Bronchial epithelial cell (primary cell): ENCODE measurements around the gene SLC35E3. TPM values are rescaled to one million over a fixed set of nuclear protein-coding genes. Genes with fewer than 3 reads are reported as not detected.
"Not testable (repeated sequence)": the region's sequence is repeated elsewhere in the genome, so short reads cannot be mapped to it uniquely, and the experiment has no call there.

ENCODE experiments used
- DNase-seq: peaks from one replicate; pipeline ENCODE4 v3.0.0-alpha.2; 2010; ENCODE audit warnings: low read depth
- FAIRE-seq: peaks from 2 replicates; lab custom pipeline; 2011; peaks lifted over from hg19 to GRCh38; lab: Jason Lieb, UNC
- H3K27me3 ChIP-seq: 2 replicates; pipeline ENCODE4 v1.5.1; 2011; ENCODE audit warnings: low read length; ENCODE audit not compliant: control insufficient read depth, insufficient read depth
- H3K36me3 ChIP-seq: 2 replicates; pipeline ENCODE4 v1.5.1; 2011; ENCODE audit warnings: low read length; ENCODE audit not compliant: control insufficient read depth, insufficient read depth
- H3K4me3 ChIP-seq: 2 replicates; pipeline ENCODE4 v1.5.1; 2011; ENCODE audit warnings: mild to moderate bottlenecking, low read depth, low read length, control low read depth
- CTCF ChIP-seq: IDR thresholded peaks from 2 replicates; pipeline ENCODE4 v1.5.1; 2011; ENCODE audit warnings: mild to moderate bottlenecking, moderate library complexity, low read length, control low read depth, inconsistent platforms; ENCODE audit not compliant: insufficient read depth, severe bottlenecking
- total RNA-seq: library from RNA; depleted of rRNA; stranded (reverse); fragments of >200 nt; gene quantifications from 2 replicates; pipeline ENCODE4 v1.2.1, GENCODE V29; 2014

The SLC35E3 gene
- total RNA-seq, 1 donor from 2014 or later = 3.2 TPM

- TF ChIP-seq CTCF = peak; percentile 86
- peaks cover 4% of the 10 kb centered on the region for H3K36me3 ChIP-seq
- no peaks in the 10 kb centered on the region for H3K27me3 ChIP-seq
- DNase-seq (peak; percentile 69), FAIRE-seq (no peak)
- peak within 1 kb of the TSS; percentile 96 for H3K4me3 ChIP-seq
These were observed 61.8 kb downstream of the SLC35E3 start, which contains the start of gene MDM2 for GRCh38 chr12:68807576-68808387. MDM2 (plus strand) TSS chr12:68808177; CDS start chr12:68808478, 301 bp downstream.

GRCh38 chr12:68808388-68809189, 62.6 kb downstream of the SLC35E3 start:
- DNase-seq = peak; percentile 99
- Histone ChIP-seq H3K4me3 (peak overlapping the region; percentile 96), H3K27me3 (no peaks in the 10 kb centered on the region), H3K36me3 (peaks cover 4% of the 10 kb centered on the region)
- TF ChIP-seq CTCF = no peak
- no peak for FAIRE-seq

GRCh38 chr12:68809190-68810026, 63.4 kb downstream of the SLC35E3 start:
- Histone ChIP-seq H3K27me3 (no peaks in the 10 kb centered on the region), H3K36me3 (peaks cover 5% of the 10 kb centered on the region), H3K4me3 (peak overlapping the region; percentile 96)
- TF ChIP-seq CTCF = no peak
- DNase-seq (no peak), FAIRE-seq (no peak)

GRCh38 chr12:68810027-68810389, 64.0 kb downstream of the SLC35E3 start:
- FAIRE-seq, H3K27me3 ChIP-seq, H3K36me3 ChIP-seq, DNase-seq: not testable (repeated sequence)
- H3K4me3 ChIP-seq = peak overlapping the region; percentile 96

GRCh38 chr12:68811573-68811972, 65.6 kb downstream of the SLC35E3 start:
- not testable (repeated sequence) for H3K36me3 ChIP-seq, FAIRE-seq

GRCh38 chr12:68812553-68813241, 66.7 kb downstream of the SLC35E3 start:
- Histone ChIP-seq H3K27me3 (no peaks in the 10 kb centered on the region), H3K36me3 (peaks cover 6% of the 10 kb centered on the region), H3K4me3 (no peak overlapping the region)
- no peak for TF ChIP-seq CTCF
- no peak for DNase-seq
- FAIRE-seq = no peak

More at GRCh38 chr12:68811573-68811972, 65.6 kb downstream of the SLC35E3 start:
- not testable (repeated sequence) for DNase-seq, H3K27me3 ChIP-seq, H3K4me3 ChIP-seq
